GM03348 (cell line): Measurements from ENCODE around the gene RUSC2.
A peak's percentile ranks its signal among the peaks of the same experiment; 100 is the strongest.

Experiments used
- DNase-seq: peaks from one replicate; pipeline ENCODE4 v3.0.0; 2012; ENCODE audit warnings: low spot score

The RUSC2 gene, protein sequence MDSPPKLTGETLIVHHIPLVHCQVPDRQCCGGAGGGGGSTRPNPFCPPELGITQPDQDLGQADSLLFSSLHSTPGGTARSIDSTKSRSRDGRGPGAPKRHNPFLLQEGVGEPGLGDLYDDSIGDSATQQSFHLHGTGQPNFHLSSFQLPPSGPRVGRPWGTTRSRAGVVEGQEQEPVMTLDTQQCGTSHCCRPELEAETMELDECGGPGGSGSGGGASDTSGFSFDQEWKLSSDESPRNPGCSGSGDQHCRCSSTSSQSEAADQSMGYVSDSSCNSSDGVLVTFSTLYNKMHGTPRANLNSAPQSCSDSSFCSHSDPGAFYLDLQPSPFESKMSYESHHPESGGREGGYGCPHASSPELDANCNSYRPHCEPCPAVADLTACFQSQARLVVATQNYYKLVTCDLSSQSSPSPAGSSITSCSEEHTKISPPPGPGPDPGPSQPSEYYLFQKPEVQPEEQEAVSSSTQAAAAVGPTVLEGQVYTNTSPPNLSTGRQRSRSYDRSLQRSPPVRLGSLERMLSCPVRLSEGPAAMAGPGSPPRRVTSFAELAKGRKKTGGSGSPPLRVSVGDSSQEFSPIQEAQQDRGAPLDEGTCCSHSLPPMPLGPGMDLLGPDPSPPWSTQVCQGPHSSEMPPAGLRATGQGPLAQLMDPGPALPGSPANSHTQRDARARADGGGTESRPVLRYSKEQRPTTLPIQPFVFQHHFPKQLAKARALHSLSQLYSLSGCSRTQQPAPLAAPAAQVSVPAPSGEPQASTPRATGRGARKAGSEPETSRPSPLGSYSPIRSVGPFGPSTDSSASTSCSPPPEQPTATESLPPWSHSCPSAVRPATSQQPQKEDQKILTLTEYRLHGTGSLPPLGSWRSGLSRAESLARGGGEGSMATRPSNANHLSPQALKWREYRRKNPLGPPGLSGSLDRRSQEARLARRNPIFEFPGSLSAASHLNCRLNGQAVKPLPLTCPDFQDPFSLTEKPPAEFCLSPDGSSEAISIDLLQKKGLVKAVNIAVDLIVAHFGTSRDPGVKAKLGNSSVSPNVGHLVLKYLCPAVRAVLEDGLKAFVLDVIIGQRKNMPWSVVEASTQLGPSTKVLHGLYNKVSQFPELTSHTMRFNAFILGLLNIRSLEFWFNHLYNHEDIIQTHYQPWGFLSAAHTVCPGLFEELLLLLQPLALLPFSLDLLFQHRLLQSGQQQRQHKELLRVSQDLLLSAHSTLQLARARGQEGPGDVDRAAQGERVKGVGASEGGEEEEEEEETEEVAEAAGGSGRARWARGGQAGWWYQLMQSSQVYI (N-terminal part only)

GRCh38 chr9:35489313-35490154, at the start of gene RUSC2:
Gene RUSC2 (plus strand): TSS chr9:35490111. CDS start chr9:35546522, 56,411 bp downstream.
- DNase-seq = peak; percentile 84

GRCh38 chr9:35446012-35446411, 43.9 kb upstream of the RUSC2 start:
- no peak for DNase-seq

DNA sequence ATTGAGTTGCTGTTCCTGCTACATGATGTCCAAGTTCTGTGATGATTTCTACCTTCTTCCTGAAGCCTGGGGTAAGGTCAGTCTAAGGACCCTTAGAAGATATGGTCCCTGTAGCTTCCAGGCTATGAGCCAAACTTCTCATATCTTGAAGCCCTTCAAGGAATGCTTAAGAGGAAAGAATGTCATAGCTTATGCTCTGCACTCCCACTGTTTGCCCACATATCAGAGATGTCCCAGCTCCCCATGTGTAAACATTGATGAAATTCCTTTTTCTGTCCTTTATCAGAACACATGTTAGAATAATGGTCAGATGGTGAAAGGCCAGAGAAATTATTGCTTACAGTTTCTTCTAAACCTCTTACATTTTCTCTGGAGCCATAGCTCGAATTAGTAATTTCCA, 41.4 kb upstream of the RUSC2 start:
- no peak for DNase-seq

DNA sequence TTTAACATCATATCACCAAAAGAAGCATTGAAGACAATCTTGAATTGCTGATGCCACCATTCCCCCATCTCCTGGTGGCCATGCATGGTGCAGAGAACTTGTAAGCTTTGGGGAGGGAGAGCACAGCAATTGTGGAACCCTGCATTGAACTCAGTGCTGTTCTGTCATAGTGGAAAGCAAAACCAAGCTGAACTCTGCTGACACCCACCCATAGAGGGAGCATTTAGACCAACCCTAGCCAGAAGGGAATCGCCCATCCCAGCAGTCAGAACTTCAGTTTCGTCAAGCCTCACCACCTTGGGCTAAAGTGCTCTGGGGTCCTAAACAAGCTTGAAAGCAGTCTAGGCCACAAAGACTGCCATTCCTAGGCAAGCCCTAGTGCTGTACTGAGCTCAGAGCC, 37.4 kb upstream of the RUSC2 start:
- DNase-seq = no peak

- DNase-seq = no peak
Observed at GRCh38 chr9:35453786-35454185, 36.1 kb upstream of the RUSC2 start.

- peak; percentile 37 for DNase-seq
Observed at GRCh38 chr9:35464141-35465025, 25.5 kb upstream of the RUSC2 start.

DNA sequence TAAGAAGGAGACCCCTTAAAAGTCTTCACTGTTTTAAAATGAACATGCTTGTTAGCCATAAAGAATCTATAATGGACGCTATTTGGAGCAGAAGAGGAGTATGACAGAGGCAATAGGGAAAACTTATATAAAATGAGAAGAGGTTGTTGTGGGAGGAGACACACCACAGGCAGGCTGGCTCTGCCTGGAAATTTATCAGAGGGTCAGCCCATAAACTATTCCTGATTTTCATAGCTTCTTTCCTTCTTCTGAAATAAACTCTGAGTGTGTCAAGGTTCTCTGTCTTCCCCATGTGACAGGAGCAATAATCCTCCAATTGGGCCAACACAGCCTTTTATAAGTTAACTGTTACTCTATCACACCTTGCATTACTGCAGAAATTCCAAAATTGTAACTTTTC, 19.6 kb upstream of the RUSC2 start:
- DNase-seq = no peak

- peak; percentile 82 for DNase-seq
Observed at GRCh38 chr9:35470894-35471293, 19.0 kb upstream of the RUSC2 start.

GRCh38 chr9:35476596-35476995, 13.3 kb upstream of the RUSC2 start:
- no peak for DNase-seq

DNA sequence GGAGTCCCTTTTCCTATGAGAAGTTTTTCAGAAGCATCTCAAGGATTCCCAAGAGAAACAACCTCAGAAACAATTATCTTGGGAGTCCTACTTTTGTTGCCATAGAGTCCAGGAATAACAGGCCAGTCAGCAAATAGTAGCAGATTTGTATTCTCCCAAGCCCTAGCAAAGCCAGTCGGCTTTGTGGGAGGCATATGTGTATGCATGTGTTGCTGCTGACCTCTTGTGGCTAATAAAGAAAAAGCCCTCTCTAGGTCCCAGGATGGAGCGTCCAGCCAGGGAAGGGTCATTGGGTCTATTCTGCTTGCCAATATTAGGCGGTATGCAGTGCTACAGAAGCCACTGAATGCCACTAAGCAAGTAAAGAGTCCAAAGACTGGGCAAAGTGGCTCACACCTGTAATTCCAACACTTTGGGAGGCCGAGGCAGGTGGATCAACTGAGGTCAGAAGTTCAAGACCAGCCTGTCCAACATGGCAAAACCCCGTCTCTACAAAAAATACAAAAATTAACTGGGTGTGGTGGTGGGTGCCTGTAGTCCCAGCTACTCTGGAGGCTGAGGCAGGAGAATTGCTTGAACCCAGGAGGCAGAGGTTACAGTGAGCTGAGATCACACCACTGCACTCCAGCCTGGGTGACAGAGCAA, 12.6 kb upstream of the RUSC2 start:
- DNase-seq = peak; percentile 83

DNA sequence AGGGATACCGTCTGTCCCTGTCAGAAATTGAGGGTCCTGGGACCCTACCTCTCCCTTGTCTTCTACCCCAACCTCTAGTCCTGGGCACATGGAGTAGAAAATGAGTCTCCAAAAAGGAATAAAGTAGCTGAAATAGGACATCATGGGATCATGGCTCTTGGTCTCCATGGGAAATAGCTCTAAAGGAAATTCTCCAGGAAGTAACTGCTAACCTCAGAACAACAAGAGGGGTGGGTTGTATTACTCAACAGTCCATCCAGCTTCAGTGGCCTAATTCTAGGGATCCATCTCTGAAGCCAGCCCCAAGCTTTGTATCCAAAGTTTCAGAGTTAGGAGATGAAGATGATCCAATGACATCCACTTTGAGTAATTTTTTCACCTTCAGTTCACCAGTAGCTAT, 11.0 kb upstream of the RUSC2 start:
- DNase-seq = no peak

- DNase-seq = peak; percentile 77
Observed at GRCh38 chr9:35481347-35481975, 8.4 kb upstream of the RUSC2 start.

DNA sequence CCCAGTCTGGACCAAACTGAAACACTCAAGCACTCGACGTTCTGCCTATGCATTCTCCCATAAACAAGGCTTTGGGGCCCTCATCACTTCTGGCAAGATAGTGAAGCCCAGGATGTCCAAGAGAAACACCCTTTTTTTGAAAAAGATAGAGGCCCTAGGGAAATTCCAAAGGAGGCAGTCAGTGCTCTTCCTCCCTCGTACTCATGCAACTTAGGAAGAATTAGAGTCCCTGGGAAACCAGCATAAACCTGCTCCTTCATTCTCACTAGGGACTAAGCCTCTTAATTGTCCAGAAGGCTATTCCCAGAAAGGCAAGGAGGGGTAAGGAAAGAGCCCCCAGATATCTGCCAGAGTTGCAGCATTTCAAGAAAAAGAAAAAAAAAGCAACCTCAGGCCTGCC, 7.8 kb upstream of the RUSC2 start:
- no peak for DNase-seq

- DNase-seq = no peak
Observed at GRCh38 chr9:35484406-35484805, 5.5 kb upstream of the RUSC2 start.

DNA sequence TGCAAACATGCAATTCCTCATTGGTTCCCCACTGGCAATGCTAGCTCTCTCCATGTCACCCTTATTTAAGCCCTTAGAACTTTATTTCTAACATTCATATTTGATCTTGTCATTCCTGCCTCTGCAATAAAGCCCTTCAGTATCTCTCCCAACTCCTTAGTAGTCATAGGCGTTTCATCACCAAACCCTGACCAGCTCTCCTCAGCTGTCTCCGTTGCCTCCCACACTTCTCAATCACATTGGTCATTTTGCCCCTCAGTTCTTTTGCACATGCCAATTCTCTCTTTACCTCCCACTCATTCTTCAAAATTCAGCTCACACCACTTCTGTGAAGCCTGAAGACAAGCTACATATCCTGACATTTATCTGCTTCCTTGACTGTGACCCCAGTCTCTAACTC, 2.8 kb upstream of the RUSC2 start:
- DNase-seq = no peak

- peak; percentile 13 for DNase-seq
Observed at GRCh38 chr9:35488021-35488420, 1.9 kb upstream of the RUSC2 start.

DNA sequence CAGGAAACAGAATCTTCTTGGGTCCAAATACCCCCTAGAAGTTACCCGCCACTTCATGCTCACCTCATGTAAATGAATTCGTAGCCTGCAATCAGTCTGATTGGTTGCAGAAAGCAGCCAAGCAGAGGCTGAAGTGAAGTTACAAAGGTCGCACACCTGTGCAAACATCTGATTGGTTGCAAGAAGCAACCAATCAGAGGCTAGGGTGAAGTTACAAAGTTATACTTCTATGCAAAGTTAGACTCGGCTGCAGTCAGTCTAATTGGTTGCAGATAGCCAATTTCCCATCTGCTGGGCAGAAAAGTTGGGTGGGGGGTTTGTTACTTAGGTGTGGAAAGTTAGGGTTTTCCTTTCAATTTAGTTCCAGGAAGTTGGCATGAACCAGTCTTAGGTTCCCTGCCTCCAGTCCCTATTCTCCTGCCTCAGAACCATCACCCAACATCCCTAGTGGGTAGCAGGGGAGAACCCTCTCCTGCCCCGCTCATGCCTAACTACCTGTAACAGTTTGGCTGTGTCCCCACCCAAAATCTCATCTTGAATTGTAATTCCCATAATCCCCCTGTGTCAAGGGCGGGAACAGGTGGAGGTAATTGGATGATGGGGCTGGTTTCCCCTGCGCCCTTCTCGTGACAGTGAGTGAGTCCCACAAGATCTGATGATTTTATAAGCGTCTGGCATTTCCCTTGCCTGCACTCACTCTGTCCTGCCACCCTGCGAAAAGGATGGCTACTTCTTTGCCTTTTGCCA, 1.2 kb upstream of the RUSC2 start:
- DNase-seq = no peak

GRCh38 chr9:35490155-35490909, 421 bp downstream of the RUSC2 start:
- no peak for DNase-seq
